H1 (cell line): Measurements from ENCODE around the gene CHST9. TPM values are rescaled to one million over a fixed set of nuclear protein-coding genes. Genes with fewer than 3 reads are reported as not detected.

ENCODE experiments used
- EGR1 ChIP-seq: IDR thresholded peaks from 2 replicates; pipeline ENCODE4 v1.6.1; 2011; ENCODE audit warnings: low read depth, low read length, borderline replicate concordance
- EP300 ChIP-seq, 2 experiments: IDR thresholded peaks; 1 replicate in 1 of 2; 2 replicates in 1 of 2; pipeline ENCODE4 v1.6.1; 2011 to 2012; ENCODE audit warnings: low read depth in 2 of 2, low read length in 2 of 2, mild to moderate bottlenecking in 2 of 2, borderline replicate concordance in 1 of 2, inconsistent platforms in 1 of 2, moderate library complexity in 1 of 2
- RFX5 ChIP-seq: IDR thresholded peaks from 2 replicates; pipeline ENCODE4 v1.6.1; 2011; ENCODE audit warnings: low read depth, low read length, improper control_type of control experiment, borderline replicate concordance
- polyA plus RNA-seq, 7 experiments: library from polyadenylated mRNA; depleted of rRNA in 3 of 7; stranded (reverse) in 5 of 7; unstranded in 2 of 7; fragments of >200 nt in 5 of 7; fragments of 200-250 nt in 2 of 7; gene quantifications; 1 replicate in 5 of 7; 2 replicates in 1 of 7; 4 replicates in 1 of 7; pipeline versions ENCODE4 v1.2.1 to v1.2.3, GENCODE V29; 2011 to 2013; ENCODE audit warnings: missing spikeins in 2 of 7, mixed read lengths in 2 of 7
- total RNA-seq: library from RNA; stranded (reverse); fragmentation: NEBNext Ultra II Directional; extraction: Animal tissue kit (Norgen Biotek cat#: 25700); gene quantifications from 2 replicates; pipeline ENCODE4 v1.2.1, GENCODE V29; 2021
- TF ChIP-seq, protein P1 (sequence below): fragments of 300-600 bp; sonication (generic); IDR thresholded peaks from 2 replicates; pipeline ENCODE4 v1.7.1; 2012; ENCODE audit warnings: low read length, moderate library complexity, mild to moderate bottlenecking, inconsistent platforms; ENCODE audit not compliant: insufficient replicate concordance

Gene CHST9
- total and polyA plus RNA-seq, 2 of the 8 experiments (the other 6 are each of a cell fraction or from before 2014, with no cell fraction given), result 3.2 to 24.3 TPM

GRCh38 chr18:27014841-27015240, 170.3 kb downstream of the CHST9 start (continued):
- TF ChIP-seq, protein P1, sequence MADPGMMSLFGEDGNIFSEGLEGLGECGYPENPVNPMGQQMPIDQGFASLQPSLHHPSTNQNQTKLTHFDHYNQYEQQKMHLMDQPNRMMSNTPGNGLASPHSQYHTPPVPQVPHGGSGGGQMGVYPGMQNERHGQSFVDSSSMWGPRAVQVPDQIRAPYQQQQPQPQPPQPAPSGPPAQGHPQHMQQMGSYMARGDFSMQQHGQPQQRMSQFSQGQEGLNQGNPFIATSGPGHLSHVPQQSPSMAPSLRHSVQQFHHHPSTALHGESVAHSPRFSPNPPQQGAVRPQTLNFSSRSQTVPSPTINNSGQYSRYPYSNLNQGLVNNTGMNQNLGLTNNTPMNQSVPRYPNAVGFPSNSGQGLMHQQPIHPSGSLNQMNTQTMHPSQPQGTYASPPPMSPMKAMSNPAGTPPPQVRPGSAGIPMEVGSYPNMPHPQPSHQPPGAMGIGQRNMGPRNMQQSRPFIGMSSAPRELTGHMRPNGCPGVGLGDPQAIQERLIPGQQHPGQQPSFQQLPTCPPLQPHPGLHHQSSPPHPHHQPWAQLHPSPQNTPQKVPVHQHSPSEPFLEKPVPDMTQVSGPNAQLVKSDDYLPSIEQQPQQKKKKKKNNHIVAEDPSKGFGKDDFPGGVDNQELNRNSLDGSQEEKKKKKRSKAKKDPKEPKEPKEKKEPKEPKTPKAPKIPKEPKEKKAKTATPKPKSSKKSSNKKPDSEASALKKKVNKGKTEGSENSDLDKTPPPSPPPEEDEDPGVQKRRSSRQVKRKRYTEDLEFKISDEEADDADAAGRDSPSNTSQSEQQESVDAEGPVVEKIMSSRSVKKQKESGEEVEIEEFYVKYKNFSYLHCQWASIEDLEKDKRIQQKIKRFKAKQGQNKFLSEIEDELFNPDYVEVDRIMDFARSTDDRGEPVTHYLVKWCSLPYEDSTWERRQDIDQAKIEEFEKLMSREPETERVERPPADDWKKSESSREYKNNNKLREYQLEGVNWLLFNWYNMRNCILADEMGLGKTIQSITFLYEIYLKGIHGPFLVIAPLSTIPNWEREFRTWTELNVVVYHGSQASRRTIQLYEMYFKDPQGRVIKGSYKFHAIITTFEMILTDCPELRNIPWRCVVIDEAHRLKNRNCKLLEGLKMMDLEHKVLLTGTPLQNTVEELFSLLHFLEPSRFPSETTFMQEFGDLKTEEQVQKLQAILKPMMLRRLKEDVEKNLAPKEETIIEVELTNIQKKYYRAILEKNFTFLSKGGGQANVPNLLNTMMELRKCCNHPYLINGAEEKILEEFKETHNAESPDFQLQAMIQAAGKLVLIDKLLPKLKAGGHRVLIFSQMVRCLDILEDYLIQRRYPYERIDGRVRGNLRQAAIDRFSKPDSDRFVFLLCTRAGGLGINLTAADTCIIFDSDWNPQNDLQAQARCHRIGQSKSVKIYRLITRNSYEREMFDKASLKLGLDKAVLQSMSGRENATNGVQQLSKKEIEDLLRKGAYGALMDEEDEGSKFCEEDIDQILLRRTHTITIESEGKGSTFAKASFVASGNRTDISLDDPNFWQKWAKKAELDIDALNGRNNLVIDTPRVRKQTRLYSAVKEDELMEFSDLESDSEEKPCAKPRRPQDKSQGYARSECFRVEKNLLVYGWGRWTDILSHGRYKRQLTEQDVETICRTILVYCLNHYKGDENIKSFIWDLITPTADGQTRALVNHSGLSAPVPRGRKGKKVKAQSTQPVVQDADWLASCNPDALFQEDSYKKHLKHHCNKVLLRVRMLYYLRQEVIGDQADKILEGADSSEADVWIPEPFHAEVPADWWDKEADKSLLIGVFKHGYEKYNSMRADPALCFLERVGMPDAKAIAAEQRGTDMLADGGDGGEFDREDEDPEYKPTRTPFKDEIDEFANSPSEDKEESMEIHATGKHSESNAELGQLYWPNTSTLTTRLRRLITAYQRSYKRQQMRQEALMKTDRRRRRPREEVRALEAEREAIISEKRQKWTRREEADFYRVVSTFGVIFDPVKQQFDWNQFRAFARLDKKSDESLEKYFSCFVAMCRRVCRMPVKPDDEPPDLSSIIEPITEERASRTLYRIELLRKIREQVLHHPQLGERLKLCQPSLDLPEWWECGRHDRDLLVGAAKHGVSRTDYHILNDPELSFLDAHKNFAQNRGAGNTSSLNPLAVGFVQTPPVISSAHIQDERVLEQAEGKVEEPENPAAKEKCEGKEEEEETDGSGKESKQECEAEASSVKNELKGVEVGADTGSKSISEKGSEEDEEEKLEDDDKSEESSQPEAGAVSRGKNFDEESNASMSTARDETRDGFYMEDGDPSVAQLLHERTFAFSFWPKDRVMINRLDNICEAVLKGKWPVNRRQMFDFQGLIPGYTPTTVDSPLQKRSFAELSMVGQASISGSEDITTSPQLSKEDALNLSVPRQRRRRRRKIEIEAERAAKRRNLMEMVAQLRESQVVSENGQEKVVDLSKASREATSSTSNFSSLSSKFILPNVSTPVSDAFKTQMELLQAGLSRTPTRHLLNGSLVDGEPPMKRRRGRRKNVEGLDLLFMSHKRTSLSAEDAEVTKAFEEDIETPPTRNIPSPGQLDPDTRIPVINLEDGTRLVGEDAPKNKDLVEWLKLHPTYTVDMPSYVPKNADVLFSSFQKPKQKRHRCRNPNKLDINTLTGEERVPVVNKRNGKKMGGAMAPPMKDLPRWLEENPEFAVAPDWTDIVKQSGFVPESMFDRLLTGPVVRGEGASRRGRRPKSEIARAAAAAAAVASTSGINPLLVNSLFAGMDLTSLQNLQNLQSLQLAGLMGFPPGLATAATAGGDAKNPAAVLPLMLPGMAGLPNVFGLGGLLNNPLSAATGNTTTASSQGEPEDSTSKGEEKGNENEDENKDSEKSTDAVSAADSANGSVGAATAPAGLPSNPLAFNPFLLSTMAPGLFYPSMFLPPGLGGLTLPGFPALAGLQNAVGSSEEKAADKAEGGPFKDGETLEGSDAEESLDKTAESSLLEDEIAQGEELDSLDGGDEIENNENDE, result no peak
- TF ChIP-seq RFX5 (no peak), EP300 (IDR thresholded peaks at IDR 0.05; ENCODE audit: borderline replicate concordance in 1 of 2, low read depth in 2 of 2, low read length in 2 of 2) (no peak), EGR1 (no peak)
